GM19397 (cell line): ENCODE results near the gene FLVCR1.
"Not testable (repeated sequence)": the region's sequence is repeated elsewhere in the genome, so short reads cannot be mapped to it uniquely, and the experiment has no call there.

Source experiments
- ATAC-seq: cut with Tn5 transposase; IDR thresholded peaks from one replicate; pipeline ENCODE4 v1.9.1; 2021; ENCODE audit warnings: mild to moderate bottlenecking, moderate library complexity; ENCODE audit not compliant: unreplicated experiment

FLVCR1 gene

GRCh38 chr1:212857992-212858460, at the start of gene FLVCR1:
TSS of gene FLVCR1 (plus strand) at chr1:212858275. CDS start at chr1:212858453, 178 bp downstream.
- ATAC-seq, result peak; percentile 96

GRCh38 chr1:212814537-212815334, 43.3 kb upstream of the FLVCR1 start:
- ATAC-seq, result no peak

DNA sequence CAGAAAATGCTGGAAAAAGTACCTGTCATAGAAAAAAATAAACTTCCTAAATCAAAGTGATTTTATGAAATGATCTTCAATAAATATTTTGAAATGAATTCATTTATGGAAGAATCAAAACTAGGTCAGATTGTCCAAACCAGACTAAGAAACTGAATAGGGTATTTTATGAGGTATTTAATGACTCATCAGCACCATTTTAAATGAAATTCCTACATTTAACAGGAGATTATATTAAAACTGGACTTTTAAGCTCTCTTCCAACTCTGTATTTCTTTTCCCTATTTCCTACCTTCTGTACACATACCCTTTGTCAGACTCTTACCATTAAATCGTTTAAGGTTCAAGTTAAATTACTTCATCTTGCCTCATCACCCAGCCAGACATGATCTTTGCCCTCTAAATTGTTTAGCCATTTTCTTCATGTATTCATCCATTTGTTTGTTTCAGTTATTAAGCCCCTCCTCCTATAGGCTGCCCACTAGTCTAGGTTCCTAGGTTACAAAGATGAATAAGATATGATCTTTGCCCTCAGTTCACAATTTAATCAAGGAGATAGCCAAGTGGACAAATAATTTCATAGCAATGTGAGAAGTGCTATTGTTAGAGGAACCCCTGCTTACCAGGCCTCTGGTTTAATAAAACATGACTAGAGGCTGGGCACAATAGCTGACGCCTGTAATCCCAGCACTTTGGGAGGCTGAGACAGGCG, 41.4 kb upstream of the FLVCR1 start:
- no peak for ATAC-seq

GRCh38 chr1:212819726-212820125, 38.3 kb upstream of the FLVCR1 start:
- peak; percentile 69 for ATAC-seq

GRCh38 chr1:212820969-212821368, 37.1 kb upstream of the FLVCR1 start:
- no peak for ATAC-seq

GRCh38 chr1:212822956-212823355, 35.1 kb upstream of the FLVCR1 start:
- no peak for ATAC-seq

GRCh38 chr1:212824201-212824600, 33.9 kb upstream of the FLVCR1 start:
- ATAC-seq, result no peak

DNA sequence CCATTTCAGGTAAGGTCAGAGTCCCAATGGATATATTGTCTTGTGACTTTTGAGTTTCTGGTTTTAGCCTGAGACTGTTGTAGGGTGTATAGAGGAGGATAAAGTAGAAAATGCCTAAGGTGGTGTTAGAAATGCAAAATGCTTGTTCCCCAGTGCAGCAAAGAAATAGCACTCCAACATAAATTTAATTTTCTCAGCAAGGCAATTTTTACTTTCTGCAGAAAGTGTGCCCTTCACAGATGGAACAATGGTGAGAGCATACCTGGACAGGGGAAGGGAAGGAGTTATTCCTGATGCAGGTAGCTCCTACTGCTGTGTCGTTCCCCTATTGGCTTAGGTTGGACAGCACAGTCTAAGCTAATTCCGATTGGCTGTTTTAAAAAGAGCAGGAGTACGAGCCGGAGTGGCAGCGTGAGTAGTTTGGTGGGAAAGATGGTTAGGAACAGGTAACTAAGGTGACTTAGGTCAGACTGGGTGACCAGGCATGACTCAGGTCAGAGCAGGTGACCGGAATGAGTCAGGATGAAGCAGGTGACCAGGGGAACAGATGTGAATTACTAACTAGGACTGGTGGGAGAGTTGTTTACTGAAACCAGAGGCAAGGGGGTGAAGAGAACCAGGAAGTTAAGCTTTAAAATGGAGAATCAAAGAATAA, 32.1 kb upstream of the FLVCR1 start:
- no peak for ATAC-seq

- ATAC-seq, result no peak
These were observed 30.8 kb upstream of the FLVCR1 start for GRCh38 chr1:212827171-212827776.

DNA sequence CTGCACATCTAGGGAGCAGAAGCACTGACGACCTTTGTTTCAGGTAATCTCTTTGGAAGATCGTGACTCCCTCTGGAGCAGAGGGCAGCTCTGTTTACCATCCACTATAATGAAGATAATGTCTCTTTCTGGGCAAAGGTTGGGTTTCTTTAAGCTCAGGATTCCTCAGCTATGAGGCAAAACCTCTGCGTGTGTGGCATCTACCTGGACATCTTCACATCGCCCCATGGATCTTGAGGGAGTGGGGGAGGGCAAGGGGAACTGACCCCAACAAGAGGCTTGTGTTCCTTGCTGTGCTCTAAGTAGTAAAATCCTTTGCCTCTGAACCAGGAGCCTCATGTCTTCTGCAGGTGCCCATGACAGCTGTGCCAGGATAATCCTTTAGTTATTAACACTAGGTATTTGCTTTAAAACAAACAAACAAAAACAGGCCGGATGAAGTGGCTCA, 30.2 kb upstream of the FLVCR1 start:
- no peak for ATAC-seq

GRCh38 chr1:212828395-212828794, 29.7 kb upstream of the FLVCR1 start:
- ATAC-seq, result no peak

DNA sequence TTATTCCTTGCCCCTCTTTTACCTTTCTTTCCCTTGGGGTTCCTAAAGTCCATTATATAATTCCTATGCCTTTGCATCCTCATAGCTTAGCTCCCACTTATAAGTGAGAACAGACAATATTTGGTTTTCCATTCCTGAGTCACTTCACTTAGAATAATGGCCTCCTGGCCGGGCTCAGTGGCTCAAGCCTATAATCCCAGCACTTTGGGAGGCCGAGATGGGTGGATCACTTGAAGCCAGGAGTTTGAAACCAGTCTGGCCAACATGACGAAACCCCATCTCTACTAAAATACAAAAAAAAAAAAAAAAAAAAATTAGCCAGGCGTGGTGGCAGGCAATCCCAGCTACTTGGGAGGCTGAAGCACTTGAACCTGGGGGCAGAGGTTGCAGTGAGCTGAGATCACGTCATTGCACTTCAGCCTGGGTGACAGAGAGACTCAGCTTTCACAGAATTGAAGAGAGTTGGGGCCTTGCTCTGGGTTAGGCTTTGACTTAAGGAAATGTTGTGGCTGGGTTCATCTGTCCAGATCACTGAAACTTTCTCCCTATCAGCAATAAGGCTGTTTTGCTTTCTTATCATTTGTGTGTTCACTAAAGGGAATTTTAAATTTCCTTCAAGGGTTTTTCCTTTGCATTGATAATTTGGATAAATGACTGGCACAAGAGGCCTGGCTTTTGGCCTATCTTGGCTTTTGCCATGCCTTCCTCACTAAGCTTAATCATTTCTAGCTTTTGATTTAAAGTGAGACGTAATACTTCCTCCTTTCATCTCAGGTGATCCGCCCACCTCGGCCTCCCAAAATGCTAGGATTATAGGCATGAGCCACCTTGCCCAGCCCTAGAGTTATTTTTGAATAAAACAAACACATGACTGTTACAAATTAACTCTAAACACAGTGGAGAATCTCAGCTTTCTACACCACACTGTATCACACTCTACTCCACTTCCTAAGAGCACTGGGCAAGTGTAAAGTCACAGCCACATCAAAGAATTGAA, 24.6 kb upstream of the FLVCR1 start:
- peak; percentile 69 for ATAC-seq

GRCh38 chr1:212838145-212838544, 19.9 kb upstream of the FLVCR1 start:
- no peak for ATAC-seq

GRCh38 chr1:212844521-212844920, 13.6 kb upstream of the FLVCR1 start:
- ATAC-seq, result not testable (repeated sequence)

DNA sequence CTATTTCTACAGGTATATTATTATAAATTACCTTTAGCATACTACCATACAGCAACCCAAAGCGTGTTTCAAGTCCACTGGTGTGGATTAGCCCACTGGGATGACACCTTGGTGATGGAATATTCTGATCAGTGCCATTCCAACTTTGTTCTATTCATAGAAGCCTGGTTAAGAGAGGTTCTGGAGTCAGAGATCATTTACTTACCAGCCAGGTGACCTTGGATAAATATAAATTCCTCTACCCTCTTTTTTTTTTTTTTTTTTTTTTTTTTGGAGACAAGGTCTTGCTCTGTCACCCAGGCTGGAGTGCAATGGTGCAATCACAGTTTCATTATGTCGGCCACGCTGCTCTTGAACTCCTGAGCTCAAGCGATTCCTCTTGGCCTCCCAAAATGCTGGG, 10.5 kb upstream of the FLVCR1 start, which contains the start of gene SPATA45:
Gene SPATA45, minus strand, starts transcription at position 101 of the 400 bp plus-strand sequence. CDS start 11,500 bp downstream, outside the sequence.
- ATAC-seq, result no peak

DNA sequence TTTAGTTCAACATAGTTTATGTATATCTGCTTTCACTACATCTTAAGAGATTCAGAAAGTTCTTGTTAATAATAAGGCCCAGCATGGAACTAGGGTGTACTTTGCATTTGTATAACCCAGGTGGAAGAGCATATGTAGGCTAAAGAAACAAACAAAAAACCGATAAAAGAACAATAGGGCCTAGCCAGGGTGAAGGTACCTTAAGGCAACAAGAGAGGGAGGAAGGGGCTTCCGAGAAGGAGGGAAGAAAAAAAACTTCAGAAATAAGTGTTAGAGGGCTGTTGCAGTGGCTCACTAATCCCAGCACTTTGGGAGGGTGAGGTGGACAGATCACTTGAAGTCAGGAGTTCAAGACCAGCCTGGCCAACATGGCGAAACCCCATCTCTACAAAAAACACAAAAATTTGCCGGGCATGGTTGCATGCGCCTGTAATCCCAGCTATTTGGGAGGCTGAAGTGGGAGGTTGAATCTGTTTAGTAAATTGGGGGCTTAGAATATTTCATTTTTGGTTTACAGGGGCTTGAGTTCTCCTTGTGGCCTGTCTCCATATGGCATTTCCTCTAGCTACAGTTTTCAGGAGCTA, 5.9 kb upstream of the FLVCR1 start:
- ATAC-seq, result no peak

DNA sequence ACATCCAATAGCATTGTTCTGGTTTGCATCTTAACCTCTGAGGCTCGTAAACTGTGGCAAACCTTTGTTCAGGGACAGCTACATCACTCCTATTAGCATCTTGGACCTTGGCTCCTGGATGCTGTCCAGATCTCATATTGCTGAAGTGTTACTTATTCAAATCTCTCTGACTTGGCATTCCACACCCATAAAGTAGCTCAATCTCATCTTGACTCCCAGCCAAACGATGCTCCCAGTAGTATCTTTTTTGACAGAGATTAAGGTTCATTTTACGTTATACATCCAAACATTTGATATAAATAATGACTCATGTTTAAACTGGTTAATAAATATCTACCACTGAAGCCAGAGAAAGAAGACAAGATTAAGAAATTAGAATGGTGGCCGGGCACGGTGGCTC, 4.4 kb upstream of the FLVCR1 start:
- ATAC-seq, result no peak

DNA sequence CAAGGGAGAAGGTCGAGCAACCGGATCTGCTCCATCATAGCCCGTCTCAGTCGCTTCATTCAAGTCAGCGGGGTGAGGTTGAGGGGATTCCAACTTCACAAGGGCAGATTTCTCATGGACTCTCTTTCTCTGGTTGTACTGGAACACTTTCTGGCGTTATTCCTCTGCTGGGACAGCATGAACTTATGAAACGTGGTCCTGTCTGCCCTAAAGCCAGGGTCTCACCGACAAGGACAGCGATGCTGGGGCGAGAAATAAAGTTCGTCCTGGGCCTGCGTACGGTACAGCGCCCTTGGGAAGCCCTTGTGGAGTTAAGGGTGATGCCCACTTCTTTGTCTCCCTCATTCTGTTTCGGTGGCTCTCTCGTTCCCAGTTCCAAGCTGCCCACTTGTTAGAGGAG, 1.3 kb upstream of the FLVCR1 start:
- ATAC-seq, result no peak
